GM10847 (cell line): Measurements from ENCODE around the gene TMEM106C.

ENCODE experiments used
- POLR2A ChIP-seq: IDR thresholded peaks from 2 replicates; pipeline ENCODE4 v1.6.1; 2011; ENCODE audit not compliant: insufficient read length; ENCODE audit errors: extremely low read depth

The TMEM106C gene

DNA sequence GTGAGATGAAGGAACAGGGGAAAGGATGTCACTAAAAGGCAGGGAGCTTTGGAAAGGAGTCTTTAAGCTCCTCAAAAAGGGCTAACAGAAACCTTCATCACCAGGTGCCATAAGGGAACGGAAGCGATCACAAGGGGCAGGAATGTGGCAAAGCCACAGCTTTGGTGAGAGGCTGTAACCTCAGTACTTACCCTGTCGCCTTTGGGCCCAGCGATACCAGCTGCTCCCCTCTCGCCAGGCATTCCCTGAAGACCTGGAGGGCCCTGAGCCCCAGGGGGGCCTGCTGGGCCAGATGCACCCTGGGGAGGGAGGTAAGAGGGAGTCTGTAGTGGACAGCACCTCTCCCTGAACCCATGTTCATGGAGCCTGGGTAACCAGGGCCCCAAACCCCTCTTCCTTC lies 18.9 kb downstream of the TMEM106C start:
- no peak for TF ChIP-seq POLR2A

DNA sequence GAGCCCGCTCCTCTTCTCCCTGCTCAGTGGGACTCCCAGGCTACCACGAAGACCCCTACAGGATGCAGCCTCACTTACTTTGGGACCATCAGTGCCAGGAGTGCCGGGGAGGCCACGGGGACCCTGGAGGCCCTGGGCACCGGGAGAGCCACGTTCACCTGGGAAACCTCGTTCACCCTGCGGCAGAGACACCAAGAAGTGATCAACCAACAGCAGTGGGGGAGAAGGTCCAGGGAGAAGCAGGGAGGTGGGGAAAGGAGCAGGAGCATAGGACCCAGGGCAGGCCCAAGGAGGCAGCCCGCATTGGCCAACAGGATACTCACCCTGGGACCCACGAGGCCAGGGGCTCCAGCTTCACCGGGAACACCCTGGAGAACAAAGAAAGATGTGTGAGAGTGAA lies 19.4 kb downstream of the TMEM106C start:
- no peak for TF ChIP-seq POLR2A

DNA sequence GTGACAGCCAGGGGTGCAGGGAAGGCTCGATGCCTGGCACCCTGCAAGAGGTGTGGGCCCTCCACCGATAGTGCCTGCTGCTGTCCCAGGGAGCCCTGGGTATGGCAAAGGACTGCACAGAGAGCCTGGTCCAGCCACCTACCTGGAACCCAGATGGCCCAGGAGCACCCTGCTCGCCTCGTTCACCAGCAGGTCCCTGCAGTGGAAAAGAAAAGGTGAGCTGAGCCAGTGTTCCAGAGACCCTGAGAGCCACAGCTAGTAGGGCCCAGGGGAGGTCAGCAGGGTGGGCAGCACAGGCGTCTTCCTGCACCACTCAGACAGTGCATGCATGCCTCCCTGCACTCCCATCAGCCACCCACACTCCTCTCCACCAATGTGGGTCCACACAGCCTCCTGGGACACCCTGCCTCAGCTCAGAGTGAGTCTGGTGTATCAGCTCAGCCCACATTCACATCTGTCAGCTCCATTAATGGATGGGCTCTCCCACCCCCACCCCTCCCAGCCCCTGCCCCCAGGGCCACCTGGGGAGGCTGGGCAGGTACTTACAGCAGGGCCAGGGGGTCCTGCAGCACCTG lies 20.2 kb downstream of the TMEM106C start:
- TF ChIP-seq POLR2A, result no peak

DNA sequence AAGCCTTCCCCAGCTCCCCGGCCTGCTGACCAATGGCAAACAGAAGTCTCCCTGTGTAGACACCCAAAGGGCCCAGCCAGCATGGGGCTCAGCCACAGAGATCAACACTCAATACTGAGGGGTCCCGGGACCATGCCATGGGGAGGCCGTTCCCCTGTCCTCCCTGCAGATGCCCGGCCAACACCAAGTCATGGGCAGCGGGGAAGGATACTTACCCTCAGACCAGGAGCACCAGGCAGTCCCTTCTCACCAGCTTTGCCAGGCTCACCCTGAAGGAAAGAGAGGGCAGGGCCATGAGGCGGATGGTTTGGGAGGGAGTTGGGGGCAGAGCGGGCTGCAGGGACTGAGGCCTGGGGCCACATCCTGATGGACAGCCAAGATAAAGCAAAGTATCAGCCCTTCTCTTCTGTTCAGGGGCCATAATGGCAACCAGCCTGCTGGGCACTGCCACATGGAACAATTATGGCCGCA lies 21.0 kb downstream of the TMEM106C start:
- TF ChIP-seq POLR2A, result no peak

DNA sequence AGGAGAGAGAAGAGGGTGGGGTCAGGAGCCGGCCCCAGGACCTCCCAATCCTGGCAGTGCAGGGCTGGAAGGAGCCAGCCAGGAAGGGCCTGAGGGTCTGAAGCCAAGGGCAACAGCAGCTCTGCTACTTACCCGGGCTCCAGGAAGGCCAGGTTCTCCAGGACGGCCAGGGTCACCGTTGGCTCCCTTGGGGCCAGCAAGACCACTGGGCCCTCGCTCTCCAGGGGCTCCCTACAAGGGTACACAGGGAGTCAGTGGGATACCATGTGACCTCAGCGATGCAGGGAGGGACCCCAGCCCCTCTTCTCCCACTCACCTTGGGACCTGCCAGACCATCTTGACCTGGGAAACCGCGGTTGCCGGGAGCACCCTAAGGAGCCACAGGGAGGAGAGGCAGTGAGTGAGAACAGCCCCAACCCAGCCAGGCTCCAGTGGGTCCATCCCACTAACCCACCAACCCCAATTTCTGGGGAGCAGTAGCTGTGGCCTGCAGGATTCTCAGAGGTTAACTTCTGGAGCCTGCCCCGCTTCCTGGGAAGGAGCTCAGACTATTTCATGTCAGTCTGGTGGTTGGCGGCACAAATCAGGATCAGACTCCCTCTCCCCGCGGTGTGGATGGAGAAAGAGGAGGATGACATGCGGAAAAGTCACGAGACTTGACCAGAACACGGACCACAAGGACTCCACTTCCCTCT lies 22.3 kb downstream of the TMEM106C start:
- no peak for TF ChIP-seq POLR2A

DNA sequence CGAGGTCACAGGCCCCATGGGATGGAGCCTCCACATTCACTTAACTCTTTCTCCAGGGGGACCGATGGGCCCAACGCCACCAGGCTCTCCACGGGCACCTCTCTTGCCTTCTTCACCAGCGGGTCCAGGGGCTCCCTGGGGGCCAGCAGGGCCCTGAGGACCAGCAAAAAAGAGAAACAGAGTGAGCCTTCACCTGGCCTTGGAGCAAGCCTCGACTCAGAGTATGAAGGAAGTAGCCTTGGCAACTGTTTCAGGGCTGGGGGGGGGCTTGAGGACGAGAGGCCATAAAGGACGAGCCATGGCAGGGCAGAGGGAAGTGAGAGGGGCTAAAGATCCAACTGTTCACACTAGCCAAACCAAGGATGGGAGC lies 22.9 kb downstream of the TMEM106C start:
- no peak for TF ChIP-seq POLR2A

DNA sequence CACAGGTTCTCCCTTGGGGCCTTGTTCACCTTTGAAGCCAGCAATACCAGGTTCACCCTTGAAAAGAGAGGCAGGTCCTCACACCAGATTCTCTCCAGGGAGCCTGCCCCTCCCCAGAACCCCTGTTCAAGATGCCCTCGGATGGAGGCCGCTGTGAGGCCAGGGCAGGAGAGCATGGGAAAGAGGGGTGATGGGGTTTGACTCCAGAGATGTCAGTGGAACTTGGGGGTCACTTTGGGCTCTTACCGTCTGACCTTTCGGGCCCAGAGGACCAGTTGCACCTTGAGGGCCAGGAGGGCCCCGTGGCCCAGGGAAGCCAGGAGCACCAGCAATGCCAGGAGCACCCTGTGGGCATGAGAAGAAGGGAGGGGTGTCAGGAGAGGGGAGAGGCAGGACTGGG lies 23.4 kb downstream of the TMEM106C start:
- TF ChIP-seq POLR2A, result no peak

DNA sequence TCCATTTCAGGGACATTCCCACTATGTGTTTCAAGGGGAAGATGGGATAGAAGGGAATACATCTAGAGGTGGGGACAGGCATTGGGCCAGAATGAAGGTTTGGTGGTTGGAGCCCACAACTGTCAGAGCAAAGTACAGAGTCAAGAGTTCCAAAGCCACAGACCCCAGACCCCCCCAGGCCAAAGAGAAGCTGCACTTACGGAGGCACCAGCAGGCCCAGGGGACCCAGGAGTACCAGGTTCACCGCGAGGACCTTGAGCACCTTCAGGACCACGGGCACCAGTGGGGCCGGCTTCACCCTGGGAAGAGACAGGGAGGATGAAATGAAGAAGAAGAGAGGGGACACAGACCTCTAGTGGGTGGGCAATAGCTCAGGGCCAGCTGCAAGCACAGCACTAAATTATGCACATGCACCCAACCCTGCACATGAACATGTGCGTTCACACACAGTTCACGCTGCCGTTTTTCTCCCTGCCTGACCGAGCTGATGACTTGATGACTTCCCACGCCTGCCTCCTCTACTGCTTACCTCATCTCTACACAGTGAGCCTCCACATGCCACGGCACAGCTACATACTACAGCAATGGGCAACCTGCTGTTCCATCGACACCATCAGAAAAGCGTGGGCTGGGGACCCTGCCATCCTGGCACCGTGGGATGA lies 24.1 kb downstream of the TMEM106C start:
- no peak for TF ChIP-seq POLR2A

DNA sequence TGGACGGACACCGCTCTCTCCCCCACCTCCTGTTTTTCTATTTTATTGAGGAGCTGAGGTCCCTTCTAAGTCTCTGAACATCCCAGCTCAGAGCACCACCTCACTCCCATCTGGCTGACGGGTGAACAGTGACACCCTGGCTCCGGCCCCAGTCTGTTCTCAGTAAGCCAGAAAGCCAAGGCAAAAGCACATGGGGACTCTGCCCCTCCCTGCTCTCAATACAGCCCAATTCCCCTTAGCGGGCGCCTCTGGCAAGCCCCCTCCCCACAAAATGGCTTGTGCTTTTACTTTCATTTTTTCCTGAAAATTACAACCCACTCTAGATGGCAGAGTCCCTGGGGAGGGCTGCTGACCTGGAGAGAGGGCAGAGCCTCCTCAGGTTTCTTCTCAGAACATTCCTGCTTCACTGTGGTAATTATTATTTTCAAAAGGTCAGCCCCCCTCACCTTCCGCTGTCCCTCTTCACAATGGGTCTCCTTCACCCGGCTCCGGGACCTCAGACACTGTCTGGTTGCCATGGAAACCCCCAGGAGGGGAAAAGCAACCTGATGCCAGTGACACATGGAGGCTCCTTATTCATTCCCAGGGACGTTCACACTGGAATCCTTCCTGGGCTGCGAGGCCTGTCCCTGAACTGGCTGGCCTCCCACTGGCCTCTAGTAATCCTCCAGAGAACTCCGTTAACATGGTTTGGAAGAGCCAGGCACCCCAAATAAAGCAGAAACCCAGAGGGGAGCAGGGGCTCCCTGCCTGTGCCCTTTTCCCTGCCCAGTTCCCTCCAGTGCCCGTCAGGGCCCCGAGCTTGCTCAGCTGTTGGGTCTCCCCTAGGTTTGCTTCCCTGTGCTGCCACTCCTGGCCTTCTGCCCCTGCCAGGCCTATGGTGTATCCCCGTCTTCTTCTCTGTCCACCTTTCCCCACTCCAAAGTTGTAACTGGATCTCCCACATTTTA lies 25.0 kb downstream of the TMEM106C start:
- TF ChIP-seq POLR2A, result no peak

DNA sequence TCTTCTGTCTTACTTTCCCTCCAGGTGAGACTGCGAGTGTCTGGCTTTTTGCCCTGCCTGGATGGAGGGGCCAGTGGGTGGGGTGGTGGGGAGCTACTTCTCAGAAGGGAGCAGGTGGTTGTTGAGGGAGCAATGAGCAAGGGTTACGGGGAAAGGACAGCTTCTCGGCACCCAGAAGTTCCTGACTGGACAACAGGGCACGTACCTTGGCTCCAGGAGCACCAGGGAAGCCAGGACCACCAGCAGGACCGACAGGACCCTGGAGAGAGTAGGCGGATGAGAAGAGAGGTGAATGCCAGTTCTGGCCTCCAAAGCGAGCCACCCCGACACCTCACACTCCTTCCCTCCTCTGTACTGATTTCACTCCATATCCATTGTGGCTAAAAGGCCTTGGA lies 25.6 kb downstream of the TMEM106C start:
- no peak for TF ChIP-seq POLR2A

DNA sequence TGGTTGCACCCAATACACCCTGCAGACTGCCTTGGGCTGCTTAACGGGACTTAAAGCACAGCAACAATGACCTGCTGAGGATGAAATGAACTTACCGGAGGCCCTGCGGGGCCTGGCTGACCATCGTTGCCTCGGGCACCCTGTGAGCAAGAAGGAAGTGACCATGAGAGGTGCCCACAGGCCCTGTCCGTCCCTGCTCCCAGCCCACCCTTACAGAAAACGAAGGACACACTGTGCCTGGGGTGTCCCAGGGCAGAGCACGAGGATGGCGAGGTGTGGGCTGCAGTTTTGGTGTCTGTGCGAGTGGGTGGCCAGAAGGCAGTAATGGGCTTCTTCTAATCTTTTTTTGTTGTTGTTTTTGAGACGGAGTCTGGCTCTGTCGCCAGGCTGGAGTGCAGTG lies 26.3 kb downstream of the TMEM106C start:
- no peak for TF ChIP-seq POLR2A

DNA sequence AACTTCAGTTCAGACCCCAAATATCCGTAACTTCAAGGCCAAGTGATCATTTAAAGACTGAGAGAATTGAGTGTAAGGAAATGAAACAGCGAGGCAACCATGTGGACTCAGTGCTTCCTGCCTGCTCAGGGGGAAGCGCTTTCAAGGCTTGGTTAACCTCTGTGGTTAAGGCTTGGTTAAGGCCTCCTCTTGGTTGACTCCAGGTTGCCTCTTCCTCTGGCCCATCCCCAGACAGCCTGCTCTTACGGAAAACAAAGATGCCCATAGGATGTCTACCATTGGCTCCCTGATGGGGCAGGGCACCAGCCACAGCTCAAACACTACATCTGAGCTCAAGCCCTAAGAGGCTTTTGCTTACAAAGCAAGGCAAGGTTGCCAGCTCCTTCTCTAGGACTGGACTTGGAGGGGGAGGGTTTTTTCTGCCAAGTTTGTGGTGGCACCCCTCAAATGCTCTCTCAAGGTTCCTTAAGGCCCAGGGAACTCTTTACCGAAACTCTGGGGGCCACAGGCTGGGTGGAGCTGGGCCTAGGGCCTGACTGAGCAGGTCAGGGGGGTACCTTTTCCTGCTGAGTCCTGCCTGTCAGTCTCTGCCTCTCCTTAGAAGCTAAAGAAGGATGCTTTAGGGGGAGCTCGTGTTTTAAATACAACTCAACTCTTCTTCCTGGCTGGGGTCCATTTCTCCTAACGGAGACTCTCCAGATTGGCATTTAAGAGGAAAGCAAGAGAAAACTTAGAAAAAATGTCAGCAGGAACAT lies 27.1 kb downstream of the TMEM106C start:
- no peak for TF ChIP-seq POLR2A

DNA sequence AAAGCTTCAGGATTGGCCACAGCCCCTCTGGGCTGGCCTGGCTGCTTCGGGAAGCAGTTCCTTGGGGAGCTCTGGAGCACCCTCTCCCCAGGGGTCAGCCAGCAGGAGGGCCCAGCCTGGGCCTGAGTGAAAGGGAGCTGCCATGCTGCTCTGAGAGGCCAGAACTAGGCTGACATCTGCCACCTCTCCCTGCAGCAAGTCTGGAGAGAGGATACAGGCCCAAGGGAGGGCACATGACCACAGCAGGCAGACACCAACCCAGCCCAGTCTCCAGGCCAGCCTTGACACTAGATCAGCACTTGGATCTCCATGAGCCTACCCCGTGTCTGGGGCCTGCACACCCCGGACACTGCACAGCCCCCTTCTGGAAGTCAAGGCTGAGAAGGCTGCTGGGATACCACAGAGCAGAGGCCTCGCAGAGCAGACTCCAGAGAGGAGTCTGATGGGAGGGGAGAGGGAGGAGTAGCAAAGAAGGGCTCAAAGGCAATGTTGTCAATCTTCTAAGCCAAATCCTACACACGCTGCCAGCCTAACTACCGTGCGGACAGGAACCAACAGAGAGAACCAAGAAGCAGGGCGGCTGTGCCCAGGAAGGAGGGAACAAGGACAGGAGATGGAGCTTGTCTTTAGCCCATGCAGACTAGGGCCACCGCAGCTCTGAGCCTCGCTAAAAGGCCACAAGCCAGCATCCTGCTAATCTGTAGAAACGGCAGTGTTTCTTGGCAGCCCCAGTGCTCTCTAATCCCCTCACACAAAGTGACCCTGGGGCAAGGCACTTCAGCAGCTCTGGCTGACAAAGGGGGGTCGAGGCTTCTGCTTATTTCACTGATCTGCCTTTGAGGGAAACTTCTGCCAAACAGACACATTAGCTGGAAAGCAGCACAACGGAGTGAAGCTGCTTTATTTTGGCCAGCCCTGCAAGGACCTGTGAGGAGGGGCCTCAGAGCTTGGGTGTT lies 28.0 kb downstream of the TMEM106C start:
- TF ChIP-seq POLR2A, result no peak

DNA sequence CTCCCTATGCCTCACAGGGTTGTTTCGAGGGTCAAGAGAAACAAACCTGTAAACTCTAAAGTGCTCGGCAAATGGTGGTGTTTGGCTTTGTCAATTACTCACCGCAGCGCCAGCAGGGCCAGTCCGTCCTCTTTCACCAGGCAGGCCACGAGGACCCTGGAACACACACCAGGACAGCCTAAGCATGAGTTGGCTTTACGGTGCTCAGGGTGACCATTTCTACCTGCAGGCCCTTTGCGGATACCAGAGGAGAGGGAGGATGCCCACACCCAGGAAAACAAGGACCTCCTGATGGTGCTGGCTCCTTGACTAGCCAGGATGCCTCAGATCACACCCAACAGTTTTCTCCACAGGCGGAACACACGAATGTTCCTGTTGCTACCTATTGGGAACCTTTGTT lies 29.4 kb downstream of the TMEM106C start:
- TF ChIP-seq POLR2A, result no peak
